A549 (cell line): ENCODE measurements around the gene SMPDL3B. TPM values are rescaled to one million over a fixed set of nuclear protein-coding genes. Genes with fewer than 3 reads are reported as not detected.

ENCODE experiments used
- ATAC-seq, 2 experiments: fragments of 200-7000 bp in 1 of 2; fragments of >200 bp in 1 of 2; cut with Nextera tagmentation in 1 of 2; cut with Tn5 transposase in 1 of 2; 3 replicates each; pipeline versions ENCODE4 v1.8.0 to v1.9.1; 2018 to 2020; ENCODE audit warnings: mild to moderate bottlenecking in 1 of 2, moderate library complexity in 1 of 2
- CTCF ChIA-PET: fragments of 300-600 bp; sonication (Branson Sonifier 250); formaldehyde crosslinking; extraction: SDS; loops from one replicate; lab custom pipeline; 2021; ENCODE audit warnings: antibody characterized with exemption, inconsistent platforms; lab: Yijun Ruan, JAX
- POLR2A ChIA-PET: fragments of 350-600 bp; formaldehyde crosslinking; extraction: SDS; loops from one replicate; lab custom pipeline; 2021; ENCODE audit warnings: antibody characterized with exemption, inconsistent platforms; lab: Yijun Ruan, JAX
- DNase-seq, 2 experiments: peaks; one replicate each; pipeline versions ENCODE4 v3.0.0 to v3.0.0-alpha.2; 2011 to 2016; ENCODE audit warnings: low read depth in 1 of 2, low spot score in 1 of 2
- FAIRE-seq: peaks from 2 replicates; lab custom pipeline; 2011; peaks lifted over from hg19 to GRCh38; lab: Jason Lieb, UNC
- H3K27ac ChIP-seq, 2 experiments: fragments of >200 bp; sonication (Bioruptor Twin); formaldehyde crosslinking; 3 replicates each; pipeline ENCODE4 v1.5.1; 2016 to 2017
- H3K4me1 ChIP-seq: fragments of >200 bp; sonication (Bioruptor Twin); formaldehyde crosslinking; 3 replicates; pipeline ENCODE4 v1.6.1; 2016
- H3K4me2 ChIP-seq: fragments of >200 bp; sonication (Bioruptor Twin); formaldehyde crosslinking; 3 replicates; pipeline ENCODE4 v1.6.1; 2016
- H3K4me3 ChIP-seq: fragments of >200 bp; sonication (Bioruptor Twin); formaldehyde crosslinking; 3 replicates; pipeline ENCODE4 v1.5.1; 2016
- H3K9me3 ChIP-seq: fragments of >200 bp; sonication (Bioruptor Twin); formaldehyde crosslinking; 3 replicates; pipeline ENCODE4 v1.6.1; 2016
- CBX2 ChIP-seq: fragments of 200-600 bp; sonication (generic); IDR thresholded peaks from 2 replicates; pipeline ENCODE4 v1.6.1; 2016; ENCODE audit warnings: low read depth, mild to moderate bottlenecking, borderline replicate concordance
- CHD4 ChIP-seq: fragments of 200-600 bp; sonication (generic); IDR thresholded peaks from 2 replicates; pipeline ENCODE4 v1.6.1; 2016; ENCODE audit warnings: antibody characterized with exemption, mild to moderate bottlenecking, borderline replicate concordance
- EHF ChIP-seq: fragments of 250-450 bp; sonication (Bioruptor Pico); IDR thresholded peaks from 2 replicates; pipeline ENCODE4 v1.5.0; 2020; ENCODE audit warnings: mild to moderate bottlenecking
- EHMT2 ChIP-seq: fragments of 200-600 bp; sonication (generic); IDR thresholded peaks from 2 replicates; pipeline ENCODE4 v1.6.1; 2016; ENCODE audit warnings: antibody characterized with exemption, low read depth, mild to moderate bottlenecking, moderate library complexity
- HDAC2 ChIP-seq: fragments of 200-600 bp; sonication (generic); IDR thresholded peaks from 2 replicates; pipeline ENCODE4 v1.6.1; 2016
- HOXA7 ChIP-seq: fragments of 250-450 bp; sonication (Bioruptor Pico); IDR thresholded peaks from 2 replicates; pipeline ENCODE4 v1.5.0; 2020; ENCODE audit warnings: mild to moderate bottlenecking, moderate library complexity
- JUN ChIP-seq, 2 experiments: fragments of >200 bp; sonication (Bioruptor Twin); formaldehyde crosslinking; IDR thresholded peaks; 2 replicates in 1 of 2; 3 replicates in 1 of 2; pipeline ENCODE4 v1.6.1; 2016 to 2017
- KDM5A ChIP-seq: fragments of 200-600 bp; sonication (generic); IDR thresholded peaks from 2 replicates; pipeline ENCODE4 v1.6.1; 2016; ENCODE audit warnings: antibody characterized with exemption, mild to moderate bottlenecking
- NFE2L2 ChIP-seq: fragments of 150-350 bp; conservative IDR thresholded peaks from 2 replicates; pipeline ENCODE4 v1.6.1; 2014; ENCODE audit warnings: low read length
- NPAS2 ChIP-seq: fragments of 250-450 bp; sonication (Bioruptor Pico); IDR thresholded peaks from 2 replicates; pipeline ENCODE4 v1.8.0; 2022; ENCODE audit warnings: mild to moderate bottlenecking, moderate library complexity, borderline replicate concordance
- PHF8 ChIP-seq: fragments of 200-600 bp; sonication (generic); IDR thresholded peaks from 2 replicates; pipeline ENCODE4 v1.6.1; 2016; ENCODE audit warnings: low read depth, mild to moderate bottlenecking, antibody characterized with exemption, moderate library complexity, borderline replicate concordance
- POLR2A ChIP-seq: IDR thresholded peaks from 2 replicates; pipeline ENCODE4 v1.6.1; 2012; ENCODE audit warnings: mild to moderate bottlenecking, low read length
- RARB ChIP-seq: fragments of 250-450 bp; sonication (Bioruptor Pico); IDR thresholded peaks from 2 replicates; pipeline ENCODE4 v1.8.0; 2021; ENCODE audit warnings: mild to moderate bottlenecking, moderate library complexity
- RCOR1 ChIP-seq: fragments of 150-350 bp; IDR thresholded peaks from 2 replicates; pipeline ENCODE4 v1.6.1; 2014; ENCODE audit warnings: antibody characterized with exemption, low read length, low read depth
- ZSCAN20 ChIP-seq: fragments of 250-450 bp; sonication (Bioruptor Pico); IDR thresholded peaks from 2 replicates; pipeline ENCODE4 v1.8.0; 2022; ENCODE audit warnings: mild to moderate bottlenecking, moderate library complexity
- whole genome bisulfite sequencing: methylation state at CpG from one replicate; pipeline ENCODE4 v1.1.6; 2017; ENCODE audit errors: missing lambda C conversion rate; 5-methylcytosine and 5-hydroxymethylcytosine counted together
- polyA plus RNA-seq, 4 experiments: library from polyadenylated mRNA; depleted of rRNA in 3 of 4; stranded (reverse); fragments of >200 nt; fragmentation: RNase III in 1 of 4; extraction: RNeasy Plus Mini Kit Qiagen cat#74134 plus additional on column Dnase treatment in 1 of 4; gene quantifications; 2 replicates in 3 of 4; 3 replicates in 1 of 4; pipeline ENCODE4 v1.2.3, GENCODE V29; 2011 to 2017
- TF ChIP-seq, protein P1 (sequence below): fragments of >200 bp; sonication (Bioruptor Twin); formaldehyde crosslinking; IDR thresholded peaks from 3 replicates; pipeline ENCODE4 v1.6.1; 2016
- TF ChIP-seq, protein P2 (sequence below): fragments of >200 bp; sonication (Bioruptor Twin); formaldehyde crosslinking; IDR thresholded peaks from 3 replicates; pipeline ENCODE4 v1.5.1; 2016
- TF ChIP-seq, protein P3 (sequence below): IDR thresholded peaks from 2 replicates; pipeline ENCODE4 v1.6.1; 2012; ENCODE audit warnings: low read depth, borderline replicate concordance
- TF ChIP-seq, protein P4 (sequence below): IDR thresholded peaks from 2 replicates; pipeline ENCODE4 v1.6.1; 2012
- TF ChIP-seq, protein P5 (sequence below): fragments of 250-450 bp; sonication (Bioruptor Pico); IDR thresholded peaks from 2 replicates; pipeline ENCODE4 v1.5.0; 2020; ENCODE audit warnings: low read depth, mild to moderate bottlenecking, moderate library complexity
- TF ChIP-seq, protein P6 (sequence below): fragments of 200-600 bp; sonication (generic); IDR thresholded peaks from 2 replicates; pipeline ENCODE4 v1.6.1; 2016; ENCODE audit warnings: antibody characterized with exemption, mild to moderate bottlenecking, moderate library complexity

SMPDL3B gene
- polyA plus RNA-seq, 2 of the 4 experiments (the other 2 are of a cell fraction), result 1.7 to 4.0 TPM

DNA sequence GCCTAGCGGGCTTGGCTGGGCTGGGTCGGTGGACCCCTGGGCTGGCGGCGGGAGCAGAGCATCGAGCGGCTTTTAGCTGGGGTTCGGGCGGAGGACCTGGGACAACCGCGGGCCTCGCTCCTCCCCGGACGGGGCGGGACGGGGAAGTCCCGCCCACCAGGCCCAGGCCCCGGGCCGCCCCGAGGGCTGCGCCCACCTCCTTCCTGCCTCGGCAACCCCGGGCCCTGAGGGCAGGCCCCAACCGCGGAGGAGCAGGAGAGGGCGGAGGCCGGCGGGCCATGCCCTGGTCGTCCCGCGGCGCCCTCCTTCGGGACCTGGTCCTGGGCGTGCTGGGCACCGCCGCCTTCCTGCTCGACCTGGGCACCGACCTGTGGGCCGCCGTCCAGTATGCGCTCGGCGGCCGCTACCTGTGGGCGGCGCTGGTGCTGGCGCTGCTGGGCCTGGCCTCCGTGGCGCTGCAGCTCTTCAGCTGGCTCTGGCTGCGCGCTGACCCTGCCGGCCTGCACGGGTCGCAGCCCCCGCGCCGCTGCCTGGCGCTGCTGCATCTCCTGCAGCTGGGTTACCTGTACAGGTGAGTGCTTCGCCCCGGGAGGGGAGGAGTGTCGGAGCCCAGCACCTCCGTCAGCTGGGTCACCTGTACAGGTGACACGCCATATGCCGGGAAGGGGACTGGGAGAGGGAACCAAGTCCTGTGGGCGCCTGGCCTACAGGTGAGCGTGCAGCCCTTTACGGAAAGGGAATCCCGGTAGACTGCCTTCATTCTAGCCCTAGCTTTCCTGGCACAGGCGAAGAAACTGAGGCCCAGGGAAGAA is 25.2 kb downstream of the SMPDL3B start, which contains the start of gene XKR8:
Gene XKR8, plus strand, starts transcription at position 182 of the 812 bp plus-strand sequence. Its CDS starts 97 bp downstream, at position 279.
- 84% methylated on average over 8 of the region's 68 CpGs for WGBS
- FAIRE-seq (no peak), ATAC-seq (peak; percentile 91 to 96), DNase-seq (peak; percentile 76 to 77)
- Histone ChIP-seq H3K4me1 (peaks cover 14% of the 10 kb centered on the region), H3K9me3 (no peaks in the 10 kb centered on the region), H3K4me2 (peak within 1 kb of the TSS; percentile 66), H3K27ac (peak within 1 kb of the TSS; percentile 78 to 92), H3K4me3 (peak within 1 kb of the TSS; percentile 54)
- ChIA-PET CTCF (interaction anchor here (1.1 to 3.5 kb wide), 5 partner anchors 15 to 124 kb away, joined by 3 to 13 read pairs (median 6); no protein-coding TSS in a partner anchor), POLR2A (interaction anchor here (0.6 to 1.0 kb wide), 3 partner anchors 14 to 41 kb away, joined by 3 to 5 read pairs (median 4); no protein-coding TSS in a partner anchor)
- TF ChIP-seq PHF8 (0 out of 2 replicates have a peak, but pooled peaks have one; percentile 14), JUN (IDR thresholded peaks at IDR 0.05) (peak in 1 of 2 experiments; percentile 53; a peak in 2 of 5 replicates), POLR2A (peak; percentile 52), ZSCAN20 (CRISPR knock-in tag) (no peak), EHMT2 (no peak), KDM5A (no peak)
- TF ChIP-seq, protein P1, sequence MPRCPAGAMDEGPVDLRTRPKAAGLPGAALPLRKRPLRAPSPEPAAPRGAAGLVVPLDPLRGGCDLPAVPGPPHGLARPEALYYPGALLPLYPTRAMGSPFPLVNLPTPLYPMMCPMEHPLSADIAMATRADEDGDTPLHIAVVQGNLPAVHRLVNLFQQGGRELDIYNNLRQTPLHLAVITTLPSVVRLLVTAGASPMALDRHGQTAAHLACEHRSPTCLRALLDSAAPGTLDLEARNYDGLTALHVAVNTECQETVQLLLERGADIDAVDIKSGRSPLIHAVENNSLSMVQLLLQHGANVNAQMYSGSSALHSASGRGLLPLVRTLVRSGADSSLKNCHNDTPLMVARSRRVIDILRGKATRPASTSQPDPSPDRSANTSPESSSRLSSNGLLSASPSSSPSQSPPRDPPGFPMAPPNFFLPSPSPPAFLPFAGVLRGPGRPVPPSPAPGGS, result peak; percentile 65; the same call in 1 of the 3 replicates
- TF ChIP-seq, protein P2, sequence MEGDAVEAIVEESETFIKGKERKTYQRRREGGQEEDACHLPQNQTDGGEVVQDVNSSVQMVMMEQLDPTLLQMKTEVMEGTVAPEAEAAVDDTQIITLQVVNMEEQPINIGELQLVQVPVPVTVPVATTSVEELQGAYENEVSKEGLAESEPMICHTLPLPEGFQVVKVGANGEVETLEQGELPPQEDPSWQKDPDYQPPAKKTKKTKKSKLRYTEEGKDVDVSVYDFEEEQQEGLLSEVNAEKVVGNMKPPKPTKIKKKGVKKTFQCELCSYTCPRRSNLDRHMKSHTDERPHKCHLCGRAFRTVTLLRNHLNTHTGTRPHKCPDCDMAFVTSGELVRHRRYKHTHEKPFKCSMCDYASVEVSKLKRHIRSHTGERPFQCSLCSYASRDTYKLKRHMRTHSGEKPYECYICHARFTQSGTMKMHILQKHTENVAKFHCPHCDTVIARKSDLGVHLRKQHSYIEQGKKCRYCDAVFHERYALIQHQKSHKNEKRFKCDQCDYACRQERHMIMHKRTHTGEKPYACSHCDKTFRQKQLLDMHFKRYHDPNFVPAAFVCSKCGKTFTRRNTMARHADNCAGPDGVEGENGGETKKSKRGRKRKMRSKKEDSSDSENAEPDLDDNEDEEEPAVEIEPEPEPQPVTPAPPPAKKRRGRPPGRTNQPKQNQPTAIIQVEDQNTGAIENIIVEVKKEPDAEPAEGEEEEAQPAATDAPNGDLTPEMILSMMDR, result peak; percentile 32; the same call in 1 of the 3 replicates
- TF ChIP-seq, protein P3, sequence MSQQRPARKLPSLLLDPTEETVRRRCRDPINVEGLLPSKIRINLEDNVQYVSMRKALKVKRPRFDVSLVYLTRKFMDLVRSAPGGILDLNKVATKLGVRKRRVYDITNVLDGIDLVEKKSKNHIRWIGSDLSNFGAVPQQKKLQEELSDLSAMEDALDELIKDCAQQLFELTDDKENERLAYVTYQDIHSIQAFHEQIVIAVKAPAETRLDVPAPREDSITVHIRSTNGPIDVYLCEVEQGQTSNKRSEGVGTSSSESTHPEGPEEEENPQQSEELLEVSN, result 0 out of 2 replicates have a peak, but pooled peaks have one; percentile 17
- TF ChIP-seq, protein P4, sequence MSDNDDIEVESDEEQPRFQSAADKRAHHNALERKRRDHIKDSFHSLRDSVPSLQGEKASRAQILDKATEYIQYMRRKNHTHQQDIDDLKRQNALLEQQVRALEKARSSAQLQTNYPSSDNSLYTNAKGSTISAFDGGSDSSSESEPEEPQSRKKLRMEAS, result peak; percentile 52; the same call in 1 of the 2 replicates

DNA sequence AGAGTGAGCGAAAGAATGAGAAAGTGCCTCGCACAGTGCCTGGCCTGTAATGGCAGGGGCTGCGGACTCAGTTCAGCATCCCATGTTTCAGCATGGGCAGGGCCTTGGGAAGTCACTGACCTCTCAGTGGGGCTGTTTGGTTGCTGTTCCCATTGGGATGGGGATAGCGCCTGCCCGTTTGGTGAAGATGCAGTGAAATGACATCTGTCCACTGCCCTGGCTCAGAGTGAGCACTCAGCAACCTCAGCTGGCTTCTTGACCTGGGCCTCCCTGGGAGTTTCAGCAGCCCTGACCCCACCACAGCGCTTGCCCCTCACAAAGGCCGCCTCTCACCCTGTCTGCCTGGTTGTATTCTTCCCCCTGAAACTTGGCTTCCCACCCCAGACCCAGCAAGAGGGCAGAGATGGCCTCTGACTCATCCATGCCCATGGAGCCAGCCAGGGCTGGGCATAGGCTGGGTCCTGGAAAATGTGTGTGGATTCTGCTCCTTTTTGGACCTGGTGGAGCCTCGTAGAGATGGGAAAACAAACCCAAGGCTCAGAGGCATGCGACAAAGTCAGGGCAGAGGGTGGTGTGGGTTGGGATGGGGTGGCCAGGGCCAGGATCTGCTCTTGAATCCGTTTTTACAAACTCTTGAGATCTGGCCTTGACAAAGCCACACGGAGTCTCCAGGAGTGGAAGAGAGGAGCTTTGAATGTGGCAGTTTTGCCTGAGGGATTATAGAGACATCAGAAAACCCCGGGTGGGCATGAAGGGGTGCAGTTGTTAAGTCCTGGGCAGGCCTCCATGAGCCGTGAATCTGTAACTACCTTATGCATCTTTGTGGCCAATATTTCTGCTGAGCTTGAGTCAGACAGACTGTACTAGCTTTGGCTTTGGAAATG is 26.2 kb downstream of the SMPDL3B start:
- no peaks in the 10 kb centered on the region for H3K9me3 ChIP-seq
- H3K27ac ChIP-seq, result peak overlapping the region in 1 of 2 experiments; percentile 92; a peak in 2 of 6 replicates
- no peak for FAIRE-seq
- POLR2A ChIA-PET, result no interaction called here
- peak; percentile 9 to 30; a peak in 3 of 6 replicates for ATAC-seq
- H3K4me1 ChIP-seq, result peaks cover 14% of the 10 kb centered on the region
- peak overlapping the region; percentile 66 for H3K4me2 ChIP-seq
- DNase-seq, result no peak
- 78% methylated on average over 11 of the region's 13 CpGs for WGBS
- CTCF ChIA-PET, result interaction anchor here (1.1 to 1.6 kb wide), 2 partner anchors 103 to 125 kb away, joined by 3 to 6 read pairs; no protein-coding TSS in a partner anchor
- H3K4me3 ChIP-seq, result no peak overlapping the region
- TF ChIP-seq RARB (CRISPR knock-in tag) (no peak), NFE2L2 (no peak), HDAC2 (no peak), CBX2 (no peak), EHF (CRISPR knock-in tag) (no peak), CHD4 (no peak), RCOR1 (no peak), HOXA7 (no peak), NPAS2 (CRISPR knock-in tag) (no peak)
- TF ChIP-seq, protein P5, sequence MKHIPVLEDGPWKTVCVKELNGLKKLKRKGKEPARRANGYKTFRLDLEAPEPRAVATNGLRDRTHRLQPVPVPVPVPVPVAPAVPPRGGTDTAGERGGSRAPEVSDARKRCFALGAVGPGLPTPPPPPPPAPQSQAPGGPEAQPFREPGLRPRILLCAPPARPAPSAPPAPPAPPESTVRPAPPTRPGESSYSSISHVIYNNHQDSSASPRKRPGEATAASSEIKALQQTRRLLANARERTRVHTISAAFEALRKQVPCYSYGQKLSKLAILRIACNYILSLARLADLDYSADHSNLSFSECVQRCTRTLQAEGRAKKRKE (CRISPR knock-in tag), result no peak
- TF ChIP-seq, protein P1, result no peak
- TF ChIP-seq, protein P6, sequence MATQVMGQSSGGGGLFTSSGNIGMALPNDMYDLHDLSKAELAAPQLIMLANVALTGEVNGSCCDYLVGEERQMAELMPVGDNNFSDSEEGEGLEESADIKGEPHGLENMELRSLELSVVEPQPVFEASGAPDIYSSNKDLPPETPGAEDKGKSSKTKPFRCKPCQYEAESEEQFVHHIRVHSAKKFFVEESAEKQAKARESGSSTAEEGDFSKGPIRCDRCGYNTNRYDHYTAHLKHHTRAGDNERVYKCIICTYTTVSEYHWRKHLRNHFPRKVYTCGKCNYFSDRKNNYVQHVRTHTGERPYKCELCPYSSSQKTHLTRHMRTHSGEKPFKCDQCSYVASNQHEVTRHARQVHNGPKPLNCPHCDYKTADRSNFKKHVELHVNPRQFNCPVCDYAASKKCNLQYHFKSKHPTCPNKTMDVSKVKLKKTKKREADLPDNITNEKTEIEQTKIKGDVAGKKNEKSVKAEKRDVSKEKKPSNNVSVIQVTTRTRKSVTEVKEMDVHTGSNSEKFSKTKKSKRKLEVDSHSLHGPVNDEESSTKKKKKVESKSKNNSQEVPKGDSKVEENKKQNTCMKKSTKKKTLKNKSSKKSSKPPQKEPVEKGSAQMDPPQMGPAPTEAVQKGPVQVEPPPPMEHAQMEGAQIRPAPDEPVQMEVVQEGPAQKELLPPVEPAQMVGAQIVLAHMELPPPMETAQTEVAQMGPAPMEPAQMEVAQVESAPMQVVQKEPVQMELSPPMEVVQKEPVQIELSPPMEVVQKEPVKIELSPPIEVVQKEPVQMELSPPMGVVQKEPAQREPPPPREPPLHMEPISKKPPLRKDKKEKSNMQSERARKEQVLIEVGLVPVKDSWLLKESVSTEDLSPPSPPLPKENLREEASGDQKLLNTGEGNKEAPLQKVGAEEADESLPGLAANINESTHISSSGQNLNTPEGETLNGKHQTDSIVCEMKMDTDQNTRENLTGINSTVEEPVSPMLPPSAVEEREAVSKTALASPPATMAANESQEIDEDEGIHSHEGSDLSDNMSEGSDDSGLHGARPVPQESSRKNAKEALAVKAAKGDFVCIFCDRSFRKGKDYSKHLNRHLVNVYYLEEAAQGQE, result no peak
